GM10847 (cell line): Measurements from ENCODE around the gene GTPBP1.

Experiments used
- POLR2A ChIP-seq: IDR thresholded peaks from 2 replicates; pipeline ENCODE4 v1.6.1; 2011; ENCODE audit not compliant: insufficient read length; ENCODE audit errors: extremely low read depth

The GTPBP1 gene

DNA sequence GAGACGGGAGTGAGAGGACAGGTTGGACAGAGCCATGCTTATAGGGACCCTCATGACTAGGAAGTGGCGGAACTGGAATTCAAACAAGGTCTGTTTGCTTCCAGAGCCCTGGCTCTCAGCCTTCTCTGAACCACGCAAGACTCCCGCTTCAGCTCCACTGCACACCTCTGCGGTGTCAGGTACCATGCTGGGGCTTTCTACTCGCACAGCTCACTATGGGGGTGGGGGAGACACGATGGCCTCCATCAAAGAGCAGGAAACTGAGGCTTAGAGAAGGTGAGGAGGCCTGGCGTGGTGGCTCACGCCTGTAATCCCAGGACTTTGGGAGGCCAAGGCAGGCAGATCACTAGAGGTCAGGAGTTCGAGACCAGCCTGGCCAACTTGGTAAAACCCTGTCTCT, 35.8 kb downstream of the GTPBP1 start:
- no peak for TF ChIP-seq POLR2A

DNA sequence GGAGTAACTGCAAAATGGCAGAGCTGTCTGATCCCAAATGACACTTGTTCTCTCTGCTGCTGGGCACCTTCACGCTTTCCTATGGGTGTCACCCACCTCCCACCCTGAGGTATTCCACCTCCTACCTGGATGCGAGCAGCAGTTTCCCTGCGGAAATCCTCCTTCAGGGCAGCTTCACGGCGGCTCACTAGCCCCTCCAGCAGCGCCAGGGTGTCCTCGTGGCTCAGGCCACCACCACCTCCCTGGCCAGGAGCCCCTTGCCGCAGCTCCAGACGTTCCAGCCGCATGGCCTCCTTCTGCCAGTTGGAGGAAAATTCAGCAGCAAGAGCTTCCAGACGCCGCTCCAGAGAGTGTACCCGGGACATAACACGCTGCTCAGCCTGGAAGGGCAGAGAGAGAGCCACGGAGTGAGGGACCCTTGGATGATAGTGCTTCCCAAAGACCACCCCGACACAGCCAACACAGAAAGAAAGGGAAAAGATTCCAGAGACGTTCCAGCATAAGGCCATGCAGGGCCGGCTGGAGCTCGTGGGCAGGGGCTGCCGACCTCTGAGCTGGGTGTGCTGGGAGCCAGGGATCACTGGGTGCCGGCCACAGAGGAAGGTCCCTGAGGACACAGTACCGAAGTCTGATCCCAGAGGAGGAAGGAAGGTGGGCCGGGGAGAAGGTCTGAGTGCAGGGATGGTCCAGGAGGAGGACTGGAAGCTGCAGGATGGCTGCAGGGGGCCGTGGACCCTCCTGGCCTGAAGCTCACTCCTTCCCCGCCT, 36.6 kb downstream of the GTPBP1 start:
- no peak for TF ChIP-seq POLR2A

DNA sequence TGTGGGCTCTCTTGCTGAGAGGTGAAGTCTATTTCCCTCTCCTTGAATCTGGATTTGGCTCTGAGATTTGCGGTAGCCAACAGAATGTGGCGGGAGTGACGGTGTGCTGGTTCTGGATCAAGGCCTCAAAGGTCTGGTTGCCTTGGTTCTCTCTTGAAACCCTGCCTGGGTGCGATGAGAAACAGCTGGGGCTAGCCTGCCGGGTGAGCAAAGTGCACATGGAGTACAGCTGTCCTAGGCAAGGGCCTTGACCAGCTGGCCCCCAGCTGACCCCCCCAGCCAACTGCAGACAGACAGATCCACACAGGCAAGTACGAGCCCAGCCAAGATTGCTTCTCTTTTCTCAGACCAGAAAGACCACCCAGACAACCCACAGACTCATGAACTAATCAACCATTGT, 39.2 kb downstream of the GTPBP1 start:
- TF ChIP-seq POLR2A = no peak

DNA sequence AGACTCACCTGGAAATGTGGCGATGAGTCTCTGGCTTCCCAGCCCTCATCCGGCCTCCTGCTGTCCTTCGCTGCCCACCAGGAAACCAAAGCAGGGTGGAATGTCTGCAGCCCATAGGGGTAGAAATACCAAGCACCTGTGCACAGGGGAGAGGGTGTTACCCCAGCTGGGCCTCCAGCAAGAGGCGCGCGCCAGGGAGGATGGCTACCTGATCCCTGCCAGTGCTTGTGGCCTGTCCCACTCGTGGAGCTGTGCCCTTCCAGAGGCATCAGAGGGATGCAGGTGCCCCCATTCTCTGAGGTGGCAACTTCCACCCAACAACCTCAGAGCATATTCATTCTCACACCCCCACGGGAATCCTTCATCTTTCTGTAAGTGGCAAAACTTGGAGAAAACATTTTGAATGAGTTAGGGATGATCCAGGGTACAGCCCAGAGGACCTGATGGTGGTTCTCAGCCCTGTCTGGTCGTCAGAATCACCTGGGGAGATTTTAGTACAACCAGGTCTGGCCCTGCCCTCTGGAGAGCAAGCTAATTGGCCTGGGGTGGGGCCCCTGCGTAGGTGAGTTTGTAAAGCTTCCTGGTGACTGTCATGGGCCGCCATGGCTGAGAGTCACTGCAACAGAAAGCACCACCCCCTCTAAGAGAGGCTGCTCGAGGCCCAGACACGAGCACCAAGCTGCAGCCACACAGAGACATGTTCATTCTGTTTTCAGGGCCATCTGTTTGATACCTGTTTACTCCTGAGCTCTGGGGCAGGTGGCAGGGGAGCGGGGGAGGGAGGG, 40.1 kb downstream of the GTPBP1 start:
- TF ChIP-seq POLR2A = no peak

DNA sequence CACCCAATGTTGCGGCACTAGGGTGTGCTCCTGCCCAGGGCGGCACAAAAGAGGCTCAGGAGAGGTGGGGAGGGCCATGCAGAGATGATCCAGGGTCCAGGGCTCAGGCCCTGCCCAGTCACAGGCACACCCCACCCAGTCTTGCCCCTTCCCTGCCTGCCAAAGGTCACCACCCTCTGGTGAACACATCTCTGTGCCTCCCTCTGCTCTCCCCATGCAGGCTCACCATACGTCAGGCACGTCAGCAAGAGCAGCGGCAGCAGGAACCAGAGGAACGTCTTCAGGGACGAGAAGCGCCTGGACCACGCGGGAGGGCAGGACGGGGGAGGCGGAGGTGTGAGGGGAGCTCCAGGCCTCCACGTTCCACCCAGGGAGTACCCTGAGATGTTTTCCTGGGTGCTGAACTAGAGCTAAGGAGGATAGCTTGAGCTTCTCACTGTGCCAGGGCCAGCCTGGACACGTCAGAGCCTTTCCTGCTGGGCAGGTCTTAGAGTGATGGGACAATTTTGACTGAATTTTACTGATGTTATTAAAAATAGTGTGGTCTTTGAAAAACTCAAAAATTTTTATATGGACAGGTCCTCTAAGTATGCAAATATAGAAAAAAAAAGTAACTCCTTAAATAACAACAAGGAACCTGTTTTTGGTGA, 42.9 kb downstream of the GTPBP1 start:
- no peak for TF ChIP-seq POLR2A

DNA sequence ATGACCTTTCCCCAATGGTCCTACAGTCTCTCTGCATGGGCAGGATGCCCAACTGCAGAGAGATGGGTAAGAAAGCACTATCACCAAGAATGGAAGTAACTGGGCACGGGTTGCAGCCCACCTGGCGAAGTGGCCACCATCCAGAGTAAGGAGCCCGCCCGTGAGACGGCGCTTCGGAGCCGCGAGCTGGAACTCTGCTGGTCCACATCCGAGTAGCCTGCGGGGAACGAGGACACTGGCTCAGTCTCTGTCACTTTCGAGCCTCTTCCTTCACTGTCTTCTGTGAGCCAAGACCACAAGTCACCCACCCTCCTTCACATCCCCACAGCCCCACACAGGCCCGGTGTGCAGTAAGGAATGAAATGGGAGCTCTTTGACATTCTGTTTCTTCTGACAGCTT, 44.4 kb downstream of the GTPBP1 start:
- TF ChIP-seq POLR2A = no peak

DNA sequence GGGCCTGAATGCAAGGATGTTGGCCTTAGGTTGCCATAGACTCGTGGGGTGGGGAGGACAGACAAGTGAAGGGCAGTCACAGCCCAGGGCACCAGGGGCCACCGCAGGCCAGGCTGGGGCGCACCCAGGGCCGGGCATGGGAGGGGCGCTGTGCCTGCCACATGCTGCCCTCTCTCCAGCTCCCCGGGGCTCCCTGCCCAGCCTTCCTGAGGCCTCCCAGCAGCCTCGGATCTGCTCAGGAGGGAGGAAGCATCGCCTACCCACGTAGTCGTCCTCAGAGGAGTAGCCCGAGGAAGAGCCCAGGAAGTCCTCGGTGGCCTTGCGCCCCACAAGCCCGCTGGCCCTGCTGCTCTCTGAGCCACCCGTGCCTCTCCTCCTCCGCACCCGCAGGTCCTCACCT, 44.9 kb downstream of the GTPBP1 start:
- TF ChIP-seq POLR2A = no peak

DNA sequence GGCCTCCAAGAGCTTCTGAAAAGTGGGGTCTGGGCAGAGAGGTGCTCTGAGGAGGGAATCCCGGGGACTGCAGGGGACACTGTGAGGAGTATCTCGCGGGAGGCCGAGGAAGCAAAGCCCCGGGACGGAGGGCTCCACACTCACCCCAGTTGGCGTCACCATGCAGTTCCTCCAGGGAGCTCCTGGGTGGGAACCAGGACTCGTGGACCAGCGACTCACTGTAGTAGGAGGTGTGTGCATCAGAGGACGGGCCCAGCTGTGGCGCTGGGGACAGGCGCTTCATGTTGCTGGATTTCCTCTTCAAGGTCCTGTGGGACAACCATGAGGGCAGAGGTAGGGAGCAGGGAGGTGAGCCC, 45.3 kb downstream of the GTPBP1 start:
- no peak for TF ChIP-seq POLR2A

DNA sequence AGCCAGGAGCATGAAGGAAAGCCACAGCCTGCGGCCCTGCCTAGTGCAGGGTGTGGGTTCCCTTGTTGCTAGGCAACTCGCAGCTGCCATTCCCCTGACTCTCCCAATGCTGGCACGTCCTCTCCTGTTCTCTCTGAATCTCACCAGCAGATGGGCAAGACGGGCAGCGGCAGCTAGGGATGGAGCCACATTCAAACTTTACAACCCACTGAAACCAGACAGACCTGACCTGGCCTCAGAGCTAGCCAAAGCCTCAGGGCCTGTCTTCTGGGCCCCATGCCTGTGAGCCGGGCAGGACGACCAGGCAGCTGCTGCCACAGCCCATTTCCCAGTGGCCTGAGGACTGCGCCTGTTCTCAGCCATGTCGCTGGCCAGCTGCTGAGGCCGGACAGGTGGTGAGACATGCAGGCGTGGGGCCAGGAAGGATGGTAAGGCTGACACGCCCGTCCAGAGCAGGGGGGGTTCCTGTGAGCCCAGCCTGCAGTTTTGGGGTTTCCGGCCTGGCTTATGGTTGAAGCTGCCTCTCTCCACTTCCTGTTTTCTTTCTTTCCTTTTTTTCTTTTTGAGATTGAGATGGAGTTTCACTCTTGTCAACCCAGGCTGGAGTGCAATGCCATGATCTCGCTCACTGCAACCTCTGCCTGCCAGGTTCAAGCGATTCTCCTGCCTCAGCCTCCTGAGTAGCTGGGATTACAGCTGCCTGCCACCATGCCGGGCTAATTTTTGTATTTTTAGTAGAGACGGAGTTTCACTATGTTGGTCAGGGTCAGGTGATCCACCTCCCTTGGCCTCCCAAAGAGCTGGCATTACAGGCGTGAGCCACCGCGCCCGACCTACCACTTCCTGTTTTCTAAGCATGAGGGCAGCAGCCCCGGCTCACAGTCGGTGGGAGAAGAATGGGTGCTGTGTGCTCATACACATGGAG, 45.9 kb downstream of the GTPBP1 start:
- TF ChIP-seq POLR2A = peak; percentile 26

DNA sequence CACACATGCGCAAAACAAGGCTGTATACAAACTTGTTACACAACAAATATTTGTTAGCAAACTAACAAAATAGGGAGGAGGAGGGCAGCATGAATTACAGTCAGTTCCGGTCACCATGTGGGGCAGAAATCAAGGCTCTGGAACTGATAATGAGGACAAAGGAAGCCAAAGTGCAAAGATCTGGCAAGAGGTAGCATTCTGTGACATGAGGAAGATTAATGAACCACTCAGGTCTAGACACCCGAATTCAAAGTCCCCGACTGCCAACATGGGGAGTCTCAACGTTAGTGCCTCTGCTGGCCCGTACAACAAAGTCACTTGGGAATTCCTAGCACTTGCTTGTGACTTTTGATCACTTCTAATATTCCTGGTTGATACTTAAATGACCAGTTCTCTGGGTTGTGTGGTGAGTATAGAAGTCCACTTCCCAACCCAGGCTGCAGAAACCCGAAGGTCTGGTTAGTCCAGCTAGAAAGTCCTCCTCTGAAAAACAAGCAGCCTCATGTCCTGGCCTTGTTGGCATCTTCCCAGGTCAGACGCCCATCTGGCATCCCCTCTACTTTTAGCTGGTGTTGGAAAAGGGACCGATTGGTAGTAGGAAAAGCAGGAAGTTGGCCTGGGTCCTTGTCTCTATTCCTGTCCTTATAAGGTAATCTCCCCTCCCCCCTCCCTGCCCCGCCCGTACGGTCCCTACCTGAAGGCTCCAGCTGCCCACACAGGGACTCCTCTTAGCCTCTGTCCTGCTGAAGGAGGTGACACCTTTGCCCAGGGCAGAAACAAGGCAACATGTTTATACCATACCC, 48.4 kb downstream of the GTPBP1 start:
- no peak for TF ChIP-seq POLR2A

DNA sequence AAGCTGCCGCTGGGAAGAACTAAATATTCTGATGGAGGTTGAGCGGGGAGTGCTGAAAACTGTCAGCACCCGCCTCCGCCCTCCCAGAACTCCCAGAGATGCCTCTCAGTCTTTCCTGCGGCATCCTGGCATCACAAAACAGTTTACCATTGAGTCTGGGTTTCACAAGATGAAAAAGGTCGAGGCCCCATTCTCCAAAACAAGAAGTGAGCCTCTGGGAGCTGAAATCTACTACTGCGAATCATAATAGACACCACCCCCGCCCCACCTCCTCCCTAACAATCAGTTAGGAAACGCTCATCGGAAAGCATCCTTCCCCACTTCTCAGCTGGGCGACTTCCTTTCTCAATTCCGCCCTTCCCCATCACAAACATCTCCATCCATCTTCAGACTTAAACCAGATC, 49.0 kb downstream of the GTPBP1 start:
- no peak for TF ChIP-seq POLR2A

DNA sequence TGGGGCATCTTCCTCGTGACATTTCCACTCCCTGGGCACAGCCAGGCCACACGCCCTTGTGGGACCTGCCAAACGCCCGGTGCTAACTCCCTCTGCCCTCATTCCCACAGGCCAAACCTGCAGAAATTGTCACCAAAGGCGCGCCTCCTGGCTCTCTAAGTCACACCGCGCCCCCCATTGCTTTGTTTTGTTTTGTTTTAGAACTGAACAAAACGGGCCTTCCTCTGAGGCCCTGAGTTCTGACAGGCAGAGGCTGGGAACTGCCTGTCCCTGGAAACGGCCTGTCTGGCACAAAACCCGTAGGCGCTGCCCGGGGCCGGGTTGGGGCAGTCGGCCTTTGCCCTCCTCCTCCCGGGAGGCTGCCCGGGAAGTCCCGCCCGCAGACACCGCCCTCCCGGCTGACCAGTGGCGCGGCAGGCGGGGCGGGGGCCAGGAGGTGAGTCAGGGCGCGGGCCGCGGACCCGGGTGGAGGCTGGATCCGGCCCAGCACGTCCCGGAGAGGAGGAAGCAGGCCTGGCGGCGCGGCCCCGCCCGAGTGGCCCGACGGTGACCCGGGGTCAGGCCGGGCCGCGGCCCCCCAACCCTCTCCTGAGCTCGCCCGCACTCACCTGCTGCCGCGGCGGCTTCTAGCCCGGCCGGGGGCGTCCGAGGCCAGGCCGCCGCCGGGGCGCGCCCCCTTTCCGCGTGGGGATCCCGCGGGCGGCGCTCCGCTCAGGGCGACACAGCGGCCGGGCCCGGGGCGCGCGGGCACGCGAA, 49.6 kb downstream of the GTPBP1 start:
- peak; percentile 9 for TF ChIP-seq POLR2A

DNA sequence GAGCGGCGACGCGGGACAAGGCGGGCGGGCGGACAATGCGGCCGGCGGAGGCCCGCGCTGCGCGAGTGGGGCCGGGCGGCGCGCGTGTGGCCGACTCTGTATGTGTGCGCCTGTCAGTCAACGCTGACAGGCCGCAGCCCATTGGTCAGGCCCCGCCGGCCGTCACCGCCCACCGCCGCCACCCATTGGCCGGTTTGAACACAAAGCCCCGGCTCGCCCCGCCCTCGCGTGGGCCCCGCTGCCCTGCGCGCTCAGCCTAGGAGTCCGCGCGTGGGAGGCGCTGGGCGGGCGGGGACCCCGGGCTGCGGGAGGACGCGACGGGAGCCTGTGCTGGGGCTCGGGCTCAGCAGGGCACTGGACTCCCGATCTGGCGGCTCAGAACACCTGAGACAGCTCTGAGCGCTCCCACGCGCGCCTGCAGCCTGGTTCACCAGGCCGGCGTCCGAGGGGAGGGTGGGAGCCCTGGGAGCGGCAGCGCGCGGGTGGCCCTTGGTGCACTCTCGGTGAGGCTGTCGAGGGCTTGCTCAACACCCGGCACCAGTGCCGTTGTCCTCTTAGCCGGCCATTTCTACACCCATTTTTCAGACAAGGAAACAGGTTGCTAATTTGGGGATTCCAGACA, 50.3 kb downstream of the GTPBP1 start, which contains the start of gene SUN2:
TSS of gene SUN2 (minus strand) at position 88 of the 622 bp plus-strand sequence. CDS start 3,370 bp downstream, outside the sequence.
- peak; percentile 74 for TF ChIP-seq POLR2A
